AG10803 (cell line): ENCODE measurements around the gene KRTAP3-2.
A peak's percentile ranks its signal among the peaks of the same experiment; 100 is the strongest.

Experiments
- DNase-seq: peaks from one replicate; pipeline ENCODE4 v3.0.0; 2010; ENCODE audit warnings: low read depth
- H3K4me3 ChIP-seq: 2 replicates; pipeline ENCODE4 v1.5.1; 2011; ENCODE audit warnings: mild to moderate bottlenecking, low read length, control low read depth
- TF ChIP-seq, protein P1 (sequence below): conservative IDR thresholded peaks from 2 replicates; pipeline ENCODE4 v1.5.1; 2011; ENCODE audit warnings: mild to moderate bottlenecking, low read length, control low read depth, inconsistent platforms

KRTAP3-2 gene

DNA sequence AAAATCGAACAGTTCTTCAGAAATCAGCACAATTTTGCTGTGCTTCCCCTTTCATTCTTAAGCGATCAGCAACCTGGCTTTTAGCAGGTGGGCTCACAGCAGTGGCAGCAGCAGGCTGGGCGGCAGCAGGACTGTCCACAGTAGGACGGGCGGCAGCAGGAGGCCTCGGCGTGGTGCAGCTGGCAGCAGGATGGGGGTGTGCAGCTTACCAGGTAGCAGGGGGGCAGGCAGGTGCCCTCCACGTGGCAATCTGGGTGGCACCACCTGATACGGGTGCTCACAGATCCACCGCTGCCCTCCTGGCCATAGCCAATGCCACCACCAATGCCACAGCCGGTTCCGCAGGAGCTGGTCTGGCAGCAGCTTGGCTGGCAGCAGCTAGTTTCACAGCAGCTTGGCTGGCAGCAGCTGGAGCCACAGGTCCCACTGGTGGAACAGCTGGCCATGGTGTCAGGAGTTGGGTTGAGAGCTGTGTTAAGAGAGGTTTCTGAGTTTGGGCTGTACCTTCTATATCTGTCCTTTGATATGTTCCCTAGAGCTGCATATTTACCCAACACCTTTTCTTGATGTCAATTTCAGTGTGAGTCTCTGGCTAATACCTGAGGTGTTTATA lies 30.0 kb upstream of the KRTAP3-2 start, which contains the start of gene KRTAP1-4:
Gene KRTAP1-4 (minus strand): TSS at position 563 of the 613 bp plus-strand sequence. CDS start 117 bp downstream, at position 446.
- no peak for DNase-seq
- TF ChIP-seq, protein P1, sequence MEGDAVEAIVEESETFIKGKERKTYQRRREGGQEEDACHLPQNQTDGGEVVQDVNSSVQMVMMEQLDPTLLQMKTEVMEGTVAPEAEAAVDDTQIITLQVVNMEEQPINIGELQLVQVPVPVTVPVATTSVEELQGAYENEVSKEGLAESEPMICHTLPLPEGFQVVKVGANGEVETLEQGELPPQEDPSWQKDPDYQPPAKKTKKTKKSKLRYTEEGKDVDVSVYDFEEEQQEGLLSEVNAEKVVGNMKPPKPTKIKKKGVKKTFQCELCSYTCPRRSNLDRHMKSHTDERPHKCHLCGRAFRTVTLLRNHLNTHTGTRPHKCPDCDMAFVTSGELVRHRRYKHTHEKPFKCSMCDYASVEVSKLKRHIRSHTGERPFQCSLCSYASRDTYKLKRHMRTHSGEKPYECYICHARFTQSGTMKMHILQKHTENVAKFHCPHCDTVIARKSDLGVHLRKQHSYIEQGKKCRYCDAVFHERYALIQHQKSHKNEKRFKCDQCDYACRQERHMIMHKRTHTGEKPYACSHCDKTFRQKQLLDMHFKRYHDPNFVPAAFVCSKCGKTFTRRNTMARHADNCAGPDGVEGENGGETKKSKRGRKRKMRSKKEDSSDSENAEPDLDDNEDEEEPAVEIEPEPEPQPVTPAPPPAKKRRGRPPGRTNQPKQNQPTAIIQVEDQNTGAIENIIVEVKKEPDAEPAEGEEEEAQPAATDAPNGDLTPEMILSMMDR, result no peak
- H3K4me3 ChIP-seq, result no peak within 1 kb of the TSS

DNA sequence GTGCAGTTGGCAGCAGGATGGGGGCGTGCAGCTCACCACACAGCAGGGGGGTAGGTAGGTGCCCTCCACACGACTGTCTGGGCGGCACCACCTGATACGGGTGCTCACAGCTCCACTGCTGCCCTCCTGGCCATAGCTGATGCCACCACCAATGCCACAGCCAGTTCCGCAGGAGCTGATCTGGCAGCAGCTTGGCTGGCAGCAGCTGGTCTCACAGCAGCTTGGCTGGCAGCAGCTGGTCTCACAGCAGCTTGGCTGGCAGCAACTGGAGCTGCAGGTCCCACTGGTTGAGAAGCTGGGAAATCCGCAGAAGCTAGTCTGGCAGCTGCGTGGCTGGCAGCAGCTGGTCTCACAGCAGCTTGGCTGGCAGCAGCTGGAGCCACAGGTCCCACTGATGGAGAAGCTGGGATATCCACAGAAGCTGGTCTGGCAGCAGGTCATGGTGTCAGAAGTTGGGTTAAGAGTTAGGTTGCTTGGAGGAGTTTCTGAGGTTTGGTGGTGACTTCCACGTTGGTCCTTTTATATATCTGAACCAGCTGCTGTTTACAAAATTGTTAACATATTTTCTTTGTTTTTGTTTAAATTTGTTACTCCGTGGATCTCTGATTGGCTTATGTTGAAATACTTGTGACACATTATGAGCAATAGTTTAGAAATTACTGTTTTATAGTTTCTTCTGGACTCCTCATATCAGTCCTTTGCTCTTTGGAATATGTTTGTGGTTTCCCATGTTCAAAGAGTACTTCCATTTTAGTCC lies 27.2 kb upstream of the KRTAP3-2 start, which contains the start of gene KRTAP1-5:
Gene KRTAP1-5 (minus strand): TSS at position 494 of the 757 bp plus-strand sequence. CDS start 53 bp downstream, at position 441.
- TF ChIP-seq, protein P1, result no peak
- DNase-seq, result peak; percentile 95
- H3K4me3 ChIP-seq, result no peak within 1 kb of the TSS

DNA sequence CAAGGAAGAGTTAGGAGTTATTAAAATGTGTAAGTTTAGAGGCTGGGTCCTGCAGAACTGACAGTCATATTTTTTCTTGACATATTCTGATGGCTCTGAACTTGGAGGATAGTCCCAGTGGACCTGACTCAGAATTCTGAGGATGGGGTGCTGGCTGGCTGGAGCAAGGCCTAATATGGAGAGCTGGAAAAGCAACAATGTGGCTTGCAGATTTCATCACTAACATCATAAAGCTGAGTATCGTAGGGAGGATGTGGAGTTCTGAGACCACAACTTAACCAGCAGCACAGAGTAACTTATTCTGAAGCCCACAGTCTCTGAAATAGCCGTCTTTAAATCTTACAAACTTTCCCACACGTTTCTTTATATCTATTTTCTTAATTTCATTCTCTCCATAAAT lies 25.0 kb upstream of the KRTAP3-2 start:
- H3K4me3 ChIP-seq, result no peak overlapping the region
- TF ChIP-seq, protein P1, result no peak
- peak; percentile 63 for DNase-seq

DNA sequence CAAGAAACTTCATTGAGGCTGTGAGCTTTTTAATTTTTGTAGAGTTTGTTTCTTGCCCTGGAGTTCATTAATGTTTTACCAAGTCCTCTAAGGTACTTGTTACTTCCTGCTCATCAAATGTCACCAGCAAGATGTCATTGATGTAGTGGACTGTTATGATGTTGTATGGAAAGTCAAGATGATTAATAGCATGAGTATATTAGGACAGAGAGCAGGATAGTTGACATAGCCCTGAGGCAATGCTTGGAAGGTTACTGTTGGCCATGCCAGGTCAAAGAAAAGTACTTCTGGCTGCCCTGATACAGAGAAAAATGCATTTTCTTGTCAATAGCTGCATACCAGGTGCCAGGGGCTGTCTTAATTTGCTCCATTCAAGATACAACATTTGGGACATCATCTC lies 20.6 kb upstream of the KRTAP3-2 start:
- no peak overlapping the region for H3K4me3 ChIP-seq
- TF ChIP-seq, protein P1, result no peak
- no peak for DNase-seq

DNA sequence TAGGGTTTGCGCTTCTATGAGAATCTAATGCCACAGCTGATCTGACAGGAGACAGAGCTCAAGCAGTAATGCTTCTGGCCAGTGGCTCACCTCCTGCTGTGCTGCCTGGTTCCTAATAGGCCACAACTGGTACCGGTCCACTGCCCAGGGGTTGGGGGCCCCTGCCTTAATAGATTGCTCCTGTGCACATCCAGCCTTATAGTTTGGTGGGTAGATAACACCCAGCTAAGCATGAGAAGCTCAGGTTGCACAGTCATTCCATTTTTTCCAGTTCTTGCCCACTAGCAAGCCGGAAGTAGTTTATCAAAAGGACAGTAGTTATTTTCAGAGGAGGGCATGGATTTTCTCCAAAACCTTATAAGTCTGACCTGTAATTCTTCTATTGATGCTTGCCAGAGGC lies 19.7 kb upstream of the KRTAP3-2 start:
- TF ChIP-seq, protein P1, result no peak
- H3K4me3 ChIP-seq, result no peak overlapping the region
- no peak for DNase-seq

DNA sequence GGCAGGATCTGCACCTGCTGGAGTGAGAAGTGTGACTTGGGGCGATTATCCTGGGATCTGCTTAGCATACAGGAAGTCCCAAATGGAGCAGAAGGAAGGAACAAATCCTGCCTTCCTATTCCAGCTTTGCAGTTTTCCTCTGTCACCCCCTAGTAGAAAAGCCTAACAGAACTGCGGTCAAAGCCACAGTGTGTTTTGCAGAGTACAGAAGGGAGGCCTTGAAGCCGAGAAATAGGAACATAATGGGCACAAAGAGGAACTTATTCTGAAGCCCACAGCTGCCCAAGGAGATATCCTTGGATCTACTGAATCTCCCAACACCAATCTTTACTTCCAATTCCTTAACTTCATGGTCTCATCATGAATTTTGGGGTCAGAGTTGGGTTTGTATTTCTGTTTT lies 18.8 kb upstream of the KRTAP3-2 start:
- H3K4me3 ChIP-seq, result no peak overlapping the region
- TF ChIP-seq, protein P1, result no peak
- DNase-seq, result no peak
